Cardiac fibroblast (primary cell): ENCODE measurements around the gene ILF2.

Experiments used
- DNase-seq, 2 donors: peaks; one replicate each; pipeline versions ENCODE4 v3.0.0 to v3.0.0-alpha.2; 2010; ENCODE audit warnings: low read depth in 2 of 2
- H3K4me3 ChIP-seq, 2 donors: replicated peaks in 1 of 2; 1 replicate in 1 of 2; 2 replicates in 1 of 2; pipeline ENCODE4 v1.5.1; 2011; ENCODE audit warnings: low read depth in 2 of 2, low read length in 2 of 2, mild to moderate bottlenecking in 2 of 2, moderate library complexity in 1 of 2
- TF ChIP-seq, protein P1 (sequence below): IDR thresholded peaks from one replicate; pipeline ENCODE4 v1.5.1; 2011; ENCODE audit warnings: low read depth, mild to moderate bottlenecking, low read length, inconsistent platforms

Gene ILF2

DNA sequence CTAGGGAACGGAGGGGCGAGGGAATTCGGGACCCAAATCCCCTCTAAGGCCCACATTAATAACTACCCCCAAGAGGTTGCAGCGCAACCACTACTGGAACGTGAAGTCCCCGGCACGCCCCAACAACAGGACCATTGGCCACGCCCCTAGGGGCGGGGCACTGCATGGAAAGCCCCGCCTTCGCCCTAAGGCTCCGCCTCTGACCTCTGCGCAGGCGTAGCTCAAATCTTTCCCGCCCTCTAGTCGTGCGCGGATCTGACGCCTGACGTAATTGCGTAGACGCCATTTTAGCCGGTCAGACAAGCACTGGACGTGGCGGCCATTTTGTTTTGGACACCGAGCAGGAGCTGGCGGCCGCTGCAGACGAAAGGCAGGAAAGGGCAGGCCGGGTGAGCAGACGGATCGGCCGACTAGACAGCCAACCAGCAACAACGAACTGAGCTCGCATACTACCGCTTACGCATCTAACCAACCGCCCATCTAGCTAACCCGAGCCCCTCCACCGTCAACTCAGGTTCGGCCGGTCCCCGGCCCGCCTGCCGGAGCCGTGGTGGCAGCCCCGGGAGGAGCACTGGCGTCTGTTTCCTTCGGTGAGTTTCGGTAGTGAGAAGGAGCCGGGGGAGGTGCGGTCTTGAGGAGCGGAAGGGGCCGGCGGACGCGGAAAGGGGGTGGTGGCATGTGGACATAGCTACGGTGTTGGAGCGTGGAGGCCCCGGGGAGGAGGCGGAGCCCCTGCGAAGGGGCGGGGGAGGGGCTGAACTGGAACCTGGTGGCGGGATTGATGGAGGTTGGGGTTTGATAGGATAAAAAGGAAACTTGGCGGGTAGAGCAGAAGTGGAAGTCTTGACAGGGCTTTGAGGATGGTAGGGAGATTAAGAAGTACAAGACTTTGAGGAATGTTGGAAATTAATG, 36.8 kb downstream of the ILF2 start, which contains the start of gene CHTOP:
Gene CHTOP, plus strand, starts transcription at position 313 of the 912 bp plus-strand sequence. CDS start 2,523 bp downstream, outside the sequence.
- peak within 1 kb of the TSS; percentile 91 to 100 for H3K4me3 ChIP-seq
- TF ChIP-seq, protein P1, sequence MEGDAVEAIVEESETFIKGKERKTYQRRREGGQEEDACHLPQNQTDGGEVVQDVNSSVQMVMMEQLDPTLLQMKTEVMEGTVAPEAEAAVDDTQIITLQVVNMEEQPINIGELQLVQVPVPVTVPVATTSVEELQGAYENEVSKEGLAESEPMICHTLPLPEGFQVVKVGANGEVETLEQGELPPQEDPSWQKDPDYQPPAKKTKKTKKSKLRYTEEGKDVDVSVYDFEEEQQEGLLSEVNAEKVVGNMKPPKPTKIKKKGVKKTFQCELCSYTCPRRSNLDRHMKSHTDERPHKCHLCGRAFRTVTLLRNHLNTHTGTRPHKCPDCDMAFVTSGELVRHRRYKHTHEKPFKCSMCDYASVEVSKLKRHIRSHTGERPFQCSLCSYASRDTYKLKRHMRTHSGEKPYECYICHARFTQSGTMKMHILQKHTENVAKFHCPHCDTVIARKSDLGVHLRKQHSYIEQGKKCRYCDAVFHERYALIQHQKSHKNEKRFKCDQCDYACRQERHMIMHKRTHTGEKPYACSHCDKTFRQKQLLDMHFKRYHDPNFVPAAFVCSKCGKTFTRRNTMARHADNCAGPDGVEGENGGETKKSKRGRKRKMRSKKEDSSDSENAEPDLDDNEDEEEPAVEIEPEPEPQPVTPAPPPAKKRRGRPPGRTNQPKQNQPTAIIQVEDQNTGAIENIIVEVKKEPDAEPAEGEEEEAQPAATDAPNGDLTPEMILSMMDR = no peak
- DNase-seq = peak; percentile 99

GRCh38 chr1:153633161-153633753, 37.5 kb downstream of the ILF2 start:
- no peak for DNase-seq

DNA sequence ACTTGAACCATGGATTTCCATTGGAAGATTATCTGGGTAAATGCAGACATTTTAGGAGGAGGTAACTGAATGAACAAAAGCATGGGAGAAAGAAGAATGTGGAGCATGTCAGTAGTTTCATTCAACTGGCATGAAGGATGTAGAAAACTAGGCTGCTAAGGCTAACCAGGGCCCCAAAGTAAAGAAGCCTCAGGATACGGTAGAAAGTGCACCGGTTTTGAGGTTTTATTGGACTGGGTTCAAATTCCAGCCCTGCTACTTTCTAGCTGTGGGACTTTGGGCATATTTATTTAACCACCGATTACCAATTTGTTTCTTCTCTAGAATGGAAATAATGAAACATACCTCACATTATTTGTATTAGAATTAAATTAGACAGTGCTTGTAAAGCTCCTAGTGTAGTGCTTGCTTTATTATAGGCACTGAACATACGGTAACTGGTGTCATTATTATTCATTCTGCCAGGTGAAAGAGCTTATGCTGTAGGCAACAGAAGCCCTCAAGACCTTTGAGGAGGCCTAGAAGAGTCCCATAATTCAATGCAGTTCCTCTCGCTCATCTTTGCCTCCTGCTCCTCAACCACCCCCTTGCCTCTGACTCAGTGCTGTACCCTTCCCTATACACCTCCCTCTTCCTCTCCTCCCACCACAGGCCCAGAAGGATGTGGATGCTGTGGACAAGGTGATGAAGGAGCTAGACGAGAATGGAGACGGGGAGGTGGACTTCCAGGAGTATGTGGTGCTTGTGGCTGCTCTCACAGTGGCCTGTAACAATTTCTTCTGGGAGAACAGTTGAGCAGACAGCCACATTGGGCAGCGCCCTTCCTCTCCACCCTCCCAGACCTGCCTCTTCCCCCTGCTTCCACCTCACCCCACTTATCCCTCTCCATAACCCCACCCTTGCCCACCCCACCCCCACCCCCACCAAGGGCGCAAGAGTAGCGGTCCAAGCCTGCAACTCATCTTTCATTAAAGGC, 39.5 kb downstream of the ILF2 start:
- no peak for DNase-seq
- TF ChIP-seq, protein P1 = no peak
- no peak overlapping the region for H3K4me3 ChIP-seq

More at GRCh38 chr1:153633161-153633753, 37.5 kb downstream of the ILF2 start:
- peak overlapping the region; percentile 1 to 100 for H3K4me3 ChIP-seq
- TF ChIP-seq, protein P1 = no peak

DNA sequence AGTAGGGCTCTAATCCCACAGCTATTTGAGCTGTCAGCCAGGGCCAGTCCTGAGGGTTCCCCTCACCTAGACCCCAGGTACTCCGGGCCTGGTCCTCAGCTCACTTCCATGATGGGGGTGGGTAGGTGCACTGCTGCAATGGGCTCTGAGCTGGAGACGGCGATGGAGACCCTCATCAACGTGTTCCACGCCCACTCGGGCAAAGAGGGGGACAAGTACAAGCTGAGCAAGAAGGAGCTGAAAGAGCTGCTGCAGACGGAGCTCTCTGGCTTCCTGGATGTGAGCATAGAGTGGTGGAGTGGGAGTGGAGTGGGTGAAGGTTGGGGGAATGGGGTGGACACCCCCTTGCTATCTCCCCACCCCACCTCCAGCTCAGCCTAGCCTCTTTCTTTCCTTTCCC, 40.4 kb downstream of the ILF2 start:
- TF ChIP-seq, protein P1 = no peak
- no peak for DNase-seq
- H3K4me3 ChIP-seq = no peak overlapping the region

- TF ChIP-seq, protein P1 = no peak
Measured at GRCh38 chr1:153629971-153630370, 40.8 kb downstream of the ILF2 start.

GRCh38 chr1:153629343-153629665, 41.5 kb downstream of the ILF2 start:
- TF ChIP-seq, protein P1 = no peak
- DNase-seq = no peak
- H3K4me3 ChIP-seq = no peak overlapping the region

More at GRCh38 chr1:153629971-153630370, 40.8 kb downstream of the ILF2 start:
- H3K4me3 ChIP-seq = no peak overlapping the region
- no peak for DNase-seq
